Stimulated activated CD8-positive, alpha-beta memory T cell treated with anti-CD3 and anti-CD28 coated beads, Interleukin-4, amount 100 ng/mL, for 48 hours (primary cell): Measurements from ENCODE around the gene BAZ1A.
"Not testable (repeated sequence)": the region's sequence is repeated elsewhere in the genome, so short reads cannot be mapped to it uniquely, and the experiment has no call there.

ENCODE experiments used
- DNase-seq: peaks from one replicate; pipeline ENCODE4 v3.0.0-alpha.2; 2020

The BAZ1A gene

GRCh38 chr14:34857689-34858449 is 17.3 kb downstream of the BAZ1A start:
- DNase-seq: no peak

- no peak for DNase-seq
Observed at GRCh38 chr14:34853041-34853440, 22.1 kb downstream of the BAZ1A start.

GRCh38 chr14:34851395-34851794 is 23.8 kb downstream of the BAZ1A start:
- DNase-seq: no peak

- no peak for DNase-seq
Observed at GRCh38 chr14:34845869-34846268, 29.3 kb downstream of the BAZ1A start.

- no peak for DNase-seq
Observed at GRCh38 chr14:34843011-34843554, 32.1 kb downstream of the BAZ1A start.

- DNase-seq: no peak
Observed at GRCh38 chr14:34837801-34838322, 37.3 kb downstream of the BAZ1A start.

- no peak for DNase-seq
Observed at GRCh38 chr14:34835312-34835711, 39.8 kb downstream of the BAZ1A start.

- DNase-seq: no peak
Observed at GRCh38 chr14:34833549-34834523, 41.3 kb downstream of the BAZ1A start.

GRCh38 chr14:34826661-34827060 is 48.5 kb downstream of the BAZ1A start:
- no peak for DNase-seq

GRCh38 chr14:34824826-34825225 is 50.3 kb downstream of the BAZ1A start:
- no peak for DNase-seq

- no peak for DNase-seq
Observed at GRCh38 chr14:34824256-34824655, 50.9 kb downstream of the BAZ1A start.

GRCh38 chr14:34817768-34818167 is 57.4 kb downstream of the BAZ1A start:
- DNase-seq: no peak

GRCh38 chr14:34810028-34810427 is 65.1 kb downstream of the BAZ1A start:
- DNase-seq: no peak

- no peak for DNase-seq
Observed at GRCh38 chr14:34806257-34806656, 68.9 kb downstream of the BAZ1A start.

- DNase-seq: no peak
Observed at GRCh38 chr14:34804933-34805332, 70.2 kb downstream of the BAZ1A start.

- not testable (repeated sequence) for DNase-seq
Observed at GRCh38 chr14:34798861-34799260, 76.3 kb downstream of the BAZ1A start.

GRCh38 chr14:34797747-34798583 is 77.2 kb downstream of the BAZ1A start:
- DNase-seq: no peak

- no peak for DNase-seq
Observed at GRCh38 chr14:34796902-34797301, 78.3 kb downstream of the BAZ1A start.

GRCh38 chr14:34794941-34795340 is 80.2 kb downstream of the BAZ1A start:
- DNase-seq: no peak

GRCh38 chr14:34794217-34794616 is 80.9 kb downstream of the BAZ1A start:
- DNase-seq: no peak

- no peak for DNase-seq
Observed at GRCh38 chr14:34792598-34792997, 82.6 kb downstream of the BAZ1A start.

- DNase-seq: no peak
Observed at GRCh38 chr14:34785223-34786006, 89.7 kb downstream of the BAZ1A start.
